ENCODE data around the gene OR51F2. TPM values are rescaled to one million over a fixed set of nuclear protein-coding genes. Genes with fewer than 3 reads are reported as not detected.

The OR51F2 gene
- polyA plus RNA-seq, 4 donors, result not detected

DNA sequence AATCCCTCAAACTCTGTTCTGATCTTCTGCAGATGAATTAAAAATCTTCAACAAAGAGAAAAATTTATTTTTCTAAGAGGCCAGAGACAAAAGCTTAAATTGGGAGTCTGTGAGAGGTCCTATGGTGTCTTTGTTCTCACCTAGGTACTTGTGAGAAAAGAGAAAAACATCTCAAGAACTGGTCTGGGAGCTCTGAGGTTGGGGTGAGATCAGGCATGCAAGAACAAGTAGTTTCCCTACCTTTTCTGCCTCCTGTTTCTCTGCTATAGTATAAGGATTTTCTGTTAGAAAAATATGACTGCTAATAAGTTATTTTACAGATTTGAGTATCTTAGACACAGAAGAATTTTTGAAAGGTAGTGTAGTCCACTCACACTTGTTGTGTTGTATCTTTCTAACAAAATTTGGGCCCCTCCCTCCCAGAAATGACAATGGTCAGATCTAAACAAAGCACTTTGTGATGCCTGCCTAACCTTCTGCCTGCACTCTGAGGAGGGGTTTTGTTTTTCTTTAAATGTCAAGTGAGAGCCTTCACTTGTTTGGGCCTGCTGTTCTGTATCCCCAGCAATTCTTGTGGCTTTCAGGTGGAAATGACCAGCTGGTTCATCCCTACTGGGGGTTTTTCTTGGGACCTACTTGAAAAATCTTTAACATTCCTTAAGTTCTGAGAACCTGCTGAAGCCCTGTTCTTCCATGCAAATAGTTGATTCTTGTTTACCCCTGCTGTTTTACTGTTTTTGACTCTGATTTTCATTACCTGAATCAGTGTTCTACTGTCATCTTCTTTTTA is 41.5 kb downstream of the OR51F2 start:
- Histone ChIP-seq H3K9me3 (ENCODE audit: control insufficient read depth in 2 of 2, insufficient read depth in 1 of 2, low read depth in 1 of 2, low read length in 1 of 2) (no peaks in the 10 kb centered on the region), H3K4me1 (ENCODE audit: control insufficient read depth in 3 of 3, insufficient read depth in 2 of 3, low read depth in 1 of 3, low read length in 2 of 3) (no peaks in the 10 kb centered on the region), H3K4me3 (ENCODE audit: low read depth in 1 of 3, low read length in 3 of 3) (no peak overlapping the region), H3K27ac (ENCODE audit: low read depth in 1 of 3, low read length in 2 of 3) (no peak overlapping the region), H3K36me3 (ENCODE audit: control insufficient read depth in 3 of 3, insufficient read depth in 2 of 3, low read depth in 1 of 3, low read length in 3 of 3) (no peaks in the 10 kb centered on the region), H3K27me3 (ENCODE audit: control insufficient read depth in 3 of 3, insufficient read depth in 3 of 3, low read length in 3 of 3) (no peaks in the 10 kb centered on the region)
- FAIRE-seq (no peak), DNase-seq (no peak)

DNA sequence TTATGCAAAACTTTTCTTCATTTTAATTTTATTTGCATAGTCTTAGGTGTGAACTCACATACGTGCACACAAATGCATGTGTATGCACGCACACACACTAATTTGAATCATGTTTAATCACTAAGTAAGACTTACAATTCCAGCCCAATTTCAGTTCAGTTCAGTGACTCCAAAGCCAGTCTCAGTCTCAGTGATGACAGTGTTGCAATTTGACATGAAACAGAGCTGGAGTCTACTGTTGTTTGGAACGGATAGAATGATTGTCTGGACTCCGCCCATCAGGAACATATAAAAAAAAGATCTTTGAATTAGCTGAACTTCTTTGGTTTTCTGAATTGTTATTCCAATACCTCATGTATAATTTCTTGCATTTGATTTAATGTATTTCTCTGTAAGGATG is 42.8 kb downstream of the OR51F2 start:
- Histone ChIP-seq H3K9me3 (ENCODE audit: control insufficient read depth in 2 of 2, insufficient read depth in 1 of 2, low read depth in 1 of 2, low read length in 1 of 2) (no peaks in the 10 kb centered on the region), H3K36me3 (ENCODE audit: control insufficient read depth in 3 of 3, insufficient read depth in 2 of 3, low read depth in 1 of 3, low read length in 3 of 3) (no peaks in the 10 kb centered on the region), H3K4me1 (ENCODE audit: control insufficient read depth in 3 of 3, insufficient read depth in 2 of 3, low read depth in 1 of 3, low read length in 2 of 3) (no peaks in the 10 kb centered on the region), H3K27ac (ENCODE audit: low read depth in 1 of 3, low read length in 2 of 3) (no peak overlapping the region), H3K27me3 (ENCODE audit: control insufficient read depth in 3 of 3, insufficient read depth in 3 of 3, low read length in 3 of 3) (no peaks in the 10 kb centered on the region), H3K4me3 (ENCODE audit: low read depth in 1 of 3, low read length in 3 of 3) (no peak overlapping the region)
- 74 to 86% (median 84%) methylated on average over 4 of the region's 4 CpGs for WGBS, 3 donors
- DNase-seq (no peak), FAIRE-seq (no peak)

DNA sequence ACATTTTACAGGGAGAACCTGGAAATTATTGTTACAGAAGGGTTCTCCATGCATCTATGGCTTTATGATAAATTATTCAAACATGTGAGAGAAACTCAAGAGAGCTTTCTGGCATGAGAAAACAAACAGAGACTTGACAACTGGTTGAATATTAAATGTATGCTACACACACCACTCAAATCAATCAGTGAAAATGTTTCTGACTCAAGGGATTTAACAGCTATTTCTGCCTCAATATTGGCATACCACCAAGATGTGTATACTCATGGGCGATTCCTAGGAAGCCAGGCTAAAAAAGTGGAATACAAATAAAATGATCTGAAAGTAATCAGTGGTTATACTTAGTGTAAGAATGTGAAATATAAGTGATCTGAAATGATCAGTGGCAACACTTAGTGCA is 44.7 kb downstream of the OR51F2 start:
- 37 to 41% (median 38%) methylated on average over 1 of the region's 1 CpG for WGBS, 3 donors

More for the DNA sequence above, 44.7 kb downstream of the OR51F2 start:
- Histone ChIP-seq H3K9me3 (ENCODE audit: control insufficient read depth in 2 of 2, insufficient read depth in 1 of 2, low read depth in 1 of 2, low read length in 1 of 2) (no peaks in the 10 kb centered on the region), H3K27ac (ENCODE audit: low read depth in 1 of 3, low read length in 2 of 3) (no peak overlapping the region), H3K4me3 (ENCODE audit: low read depth in 1 of 3, low read length in 3 of 3) (no peak overlapping the region), H3K4me1 (ENCODE audit: control insufficient read depth in 3 of 3, insufficient read depth in 2 of 3, low read depth in 1 of 3, low read length in 2 of 3) (no peaks in the 10 kb centered on the region), H3K27me3 (ENCODE audit: control insufficient read depth in 3 of 3, insufficient read depth in 3 of 3, low read length in 3 of 3) (no peaks in the 10 kb centered on the region), H3K36me3 (ENCODE audit: control insufficient read depth in 3 of 3, insufficient read depth in 2 of 3, low read depth in 1 of 3, low read length in 3 of 3) (no peaks in the 10 kb centered on the region)
- FAIRE-seq, result no peak
- no peak for DNase-seq

Other genes with a start within 250 kb of the OR51F2 start
- under 1 TPM in 1 of 4 donors, not detected in 3; 0.04 TPM for gene OR52I2, start 239.6 kb upstream of the OR51F2 start, polyA plus RNA-seq
- under 1 TPM in 1 of 4 donors, not detected in 3; 0.07 TPM for gene OR52I1, start 227.3 kb upstream of the OR51F2 start, polyA plus RNA-seq
- gene TRIM68, start 213.1 kb upstream of the OR51F2 start, polyA plus RNA-seq, result 10 to 100 TPM in 3 of 4 donors, 1 to 10 TPM in 1; 8.4 to 18.5 (median 10.6) TPM
- gene OR51D1, start 183.8 kb upstream of the OR51F2 start, polyA plus RNA-seq, result not detected
- 1 to 10 TPM in 2 of 4 donors, not detected in 2; 1.1 to 4.6 TPM for gene OR51E1, start 177.3 kb upstream of the OR51F2 start, polyA plus RNA-seq
- gene OR51E2, start 123.5 kb upstream of the OR51F2 start, polyA plus RNA-seq, result under 1 TPM in 2 of 4 donors, not detected in 2; 0.22 to 0.36 TPM
- under 1 TPM in 1 of 4 donors, not detected in 3; 0.04 TPM for gene MMP26, start 116.5 kb upstream of the OR51F2 start, polyA plus RNA-seq
- gene OR51F1, start 51.4 kb upstream of the OR51F2 start, polyA plus RNA-seq, result not detected
- not detected for gene OR52R1, start 16.9 kb upstream of the OR51F2 start, polyA plus RNA-seq
- gene OR51S1, start 27.9 kb downstream of the OR51F2 start, polyA plus RNA-seq, result not detected
- not detected for gene OR51T1, start 60.6 kb downstream of the OR51F2 start, polyA plus RNA-seq
- not detected for gene OR51A7, start 82.5 kb downstream of the OR51F2 start, polyA plus RNA-seq
- gene OR51G2, start 98.0 kb downstream of the OR51F2 start, polyA plus RNA-seq, result not detected
- gene OR51G1, start 103.0 kb downstream of the OR51F2 start, polyA plus RNA-seq, result not detected
- not detected for gene OR51A4, start 126.3 kb downstream of the OR51F2 start, polyA plus RNA-seq
- gene OR51A2, start 134.4 kb downstream of the OR51F2 start, polyA plus RNA-seq, result not detected
- gene OR51L1, start 173.5 kb downstream of the OR51F2 start, polyA plus RNA-seq, result not detected
- gene OR52J3, start 225.2 kb downstream of the OR51F2 start, polyA plus RNA-seq, result not detected
- gene OR52E2, start 238.3 kb downstream of the OR51F2 start, polyA plus RNA-seq, result not detected
- gene OR52E1, start 248.3 kb downstream of the OR51F2 start, polyA plus RNA-seq, result not detected

All from small intestine (tissue), 7 donors.